HL-60/S4 treated with phorbol 12-myristate 13-acetate at 8.2 ng/mL for 4 days and 3 days (cell line): ENCODE measurements around the gene MICU1.

Source experiments
- in situ Hi-C: fragments of 300-500 bp; cut with MboI; formaldehyde crosslinking; loops from 2 replicates; pipeline ENCODE4 v1.15.0; 2022; ENCODE audit warnings: low sequenced_read_pairs

Gene MICU1

DNA sequence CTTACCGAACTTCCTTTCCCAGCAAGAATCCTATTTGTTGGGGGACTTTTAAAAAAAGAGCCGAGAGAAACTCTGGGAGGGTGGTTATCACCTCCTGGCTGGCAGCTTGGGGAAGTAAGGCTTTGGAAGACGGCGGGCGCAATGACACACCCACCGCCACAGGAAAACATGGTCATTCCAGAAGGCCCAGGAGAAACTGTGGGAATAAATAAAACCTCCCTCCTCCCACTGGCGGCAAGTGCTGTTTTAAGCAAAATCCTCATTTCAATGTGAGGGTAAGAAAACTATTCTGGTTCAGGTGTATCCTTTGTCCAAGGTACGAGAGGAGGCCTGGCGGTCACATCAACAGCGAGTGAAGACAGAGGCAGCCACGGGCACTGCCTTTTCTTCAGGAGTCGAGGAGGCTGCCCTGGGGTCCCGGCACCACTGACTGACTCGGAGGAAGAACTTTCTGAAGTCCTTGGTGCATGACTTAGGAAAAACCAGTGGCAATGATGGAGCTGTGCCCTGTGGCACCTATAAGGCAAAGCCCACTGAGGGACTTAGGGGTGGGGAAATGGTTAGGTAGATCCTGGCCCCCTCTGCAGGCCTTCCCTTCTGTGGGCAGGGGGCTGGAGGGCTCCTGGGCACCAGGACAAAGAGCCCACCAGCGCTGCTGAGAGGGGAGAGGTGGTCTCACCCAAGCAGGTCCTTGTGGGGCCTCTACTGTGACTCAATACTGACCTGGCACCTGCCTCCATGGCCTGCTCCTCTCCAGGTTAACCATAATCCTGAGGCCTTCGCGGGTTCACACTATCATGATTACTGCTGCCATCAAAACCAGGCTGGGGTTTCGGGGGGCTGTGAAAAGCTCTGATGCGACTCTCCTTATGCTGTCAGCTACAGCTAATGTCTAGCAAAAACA is 292.5 kb downstream of the MICU1 start:
- in situ Hi-C loops, result no loop called here

DNA sequence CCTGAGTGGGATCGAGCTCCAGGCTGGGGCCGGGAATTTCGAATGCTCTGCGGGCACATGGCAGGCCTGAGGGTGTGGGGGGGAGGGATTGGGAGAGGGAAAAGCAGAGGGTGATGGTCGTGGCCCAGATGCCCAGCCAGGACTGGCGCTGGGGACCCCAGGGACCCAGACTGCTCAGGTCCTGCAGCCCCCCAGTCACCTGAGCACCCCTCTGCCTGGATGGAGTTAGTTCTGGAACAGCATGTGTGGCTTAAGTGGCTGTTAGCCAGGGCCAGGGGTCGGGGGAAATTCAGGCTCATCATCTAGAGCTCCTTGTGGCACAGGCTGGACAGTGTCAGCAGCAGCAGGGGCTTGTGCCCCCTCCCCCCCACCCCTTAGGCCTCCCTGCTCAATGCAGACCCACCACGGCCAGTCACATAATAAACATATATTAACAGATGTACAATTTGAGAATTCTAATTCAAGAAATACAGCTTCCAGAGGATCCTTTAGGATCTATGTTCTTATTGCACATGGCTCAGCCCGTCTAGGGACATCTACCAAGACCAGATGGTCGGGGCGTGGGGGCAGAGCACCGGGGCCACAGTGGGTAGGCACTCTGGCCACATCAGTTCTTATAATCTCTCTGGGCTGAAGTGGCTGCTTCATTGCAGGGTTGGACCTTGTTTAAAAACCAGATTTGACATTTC is 293.3 kb downstream of the MICU1 start:
- in situ Hi-C loops, result no loop called here

DNA sequence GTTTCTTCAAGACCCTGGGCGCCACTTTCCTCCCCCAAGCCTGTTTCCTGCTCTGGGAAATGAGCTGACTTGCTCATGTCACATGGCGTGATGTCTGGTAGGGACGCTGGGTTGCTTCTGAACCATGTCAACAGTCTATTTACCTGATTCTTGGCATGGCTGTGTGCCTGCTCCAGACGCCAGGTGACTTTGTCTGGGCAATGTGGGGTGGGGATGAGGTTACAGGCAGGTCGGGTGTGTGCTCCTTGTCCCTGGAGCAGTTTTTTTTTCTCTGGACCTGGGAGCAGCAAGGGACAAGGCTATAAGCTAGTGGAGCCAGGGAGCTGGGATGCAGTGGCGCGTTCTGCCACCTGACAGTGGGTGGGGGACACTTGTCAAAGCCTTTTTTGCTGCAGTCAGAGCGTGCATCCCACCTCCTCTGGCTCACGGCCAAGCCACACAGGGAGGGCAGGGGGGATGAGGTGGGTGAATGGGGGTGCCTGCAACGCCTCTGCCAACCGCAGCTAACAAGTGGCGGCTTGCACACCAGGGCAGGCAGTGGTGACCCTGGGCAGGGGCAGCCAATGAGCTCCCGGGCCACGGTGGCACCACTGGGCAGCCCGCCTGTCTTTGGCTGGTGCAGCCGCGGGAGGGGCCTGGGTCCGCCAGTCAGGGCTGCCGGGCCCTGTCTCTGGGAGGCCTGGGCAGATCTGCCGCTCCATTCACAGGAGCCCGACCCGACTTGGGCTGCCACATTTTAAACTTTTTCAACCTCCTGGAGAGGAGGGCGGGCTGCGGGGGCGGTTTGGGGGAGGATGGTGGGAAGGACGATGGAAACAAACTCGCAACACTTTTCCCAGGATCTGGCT is 294.1 kb downstream of the MICU1 start:
- in situ Hi-C loops, result no loop called here

GRCh38 chr10:72330069-72330426 is 295.8 kb downstream of the MICU1 start:
- in situ Hi-C loops, result no loop called here

DNA sequence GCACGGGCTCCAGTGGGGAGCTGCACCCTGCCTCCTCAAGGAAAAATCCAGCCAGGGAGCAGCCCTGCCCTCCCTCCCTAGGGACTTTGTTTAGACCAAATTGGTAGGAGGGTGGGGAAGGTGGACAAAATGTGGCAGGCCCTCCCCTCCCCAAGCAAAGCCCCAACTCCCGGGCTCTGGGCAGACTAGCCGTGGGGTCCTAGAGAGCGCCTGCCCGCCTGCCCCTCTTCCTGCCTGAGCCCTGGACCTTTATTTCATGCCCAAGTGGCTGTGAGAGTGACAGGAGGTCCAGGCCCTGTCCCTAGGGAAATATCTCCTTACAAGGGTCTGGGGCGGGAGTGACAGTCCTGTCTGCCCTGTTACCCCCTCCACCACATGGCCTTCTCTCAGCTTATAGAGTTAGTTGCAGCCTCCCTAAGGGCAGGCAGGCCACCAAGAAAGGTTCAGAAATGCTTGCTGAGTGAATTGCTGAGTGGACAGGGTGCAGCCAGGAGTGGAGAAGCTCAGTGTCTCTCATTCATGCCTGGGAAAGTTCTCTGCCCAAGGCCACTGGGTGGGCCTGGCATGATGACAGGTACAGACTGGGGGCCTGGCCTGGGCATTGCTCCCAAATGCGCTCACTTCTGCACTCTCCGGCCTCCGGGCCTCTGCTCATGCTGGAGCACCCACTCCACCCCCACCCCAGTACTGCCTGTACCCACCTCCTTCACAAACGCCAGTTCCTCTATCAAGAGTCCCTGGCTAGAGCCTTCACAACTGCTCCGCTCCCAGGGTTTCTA is 296.4 kb downstream of the MICU1 start:
- in situ Hi-C loops, result loop anchor here (5.0 to 10.0 kb wide), 2 partner anchors 42 to 195 kb away; no protein-coding TSS in a partner anchor

DNA sequence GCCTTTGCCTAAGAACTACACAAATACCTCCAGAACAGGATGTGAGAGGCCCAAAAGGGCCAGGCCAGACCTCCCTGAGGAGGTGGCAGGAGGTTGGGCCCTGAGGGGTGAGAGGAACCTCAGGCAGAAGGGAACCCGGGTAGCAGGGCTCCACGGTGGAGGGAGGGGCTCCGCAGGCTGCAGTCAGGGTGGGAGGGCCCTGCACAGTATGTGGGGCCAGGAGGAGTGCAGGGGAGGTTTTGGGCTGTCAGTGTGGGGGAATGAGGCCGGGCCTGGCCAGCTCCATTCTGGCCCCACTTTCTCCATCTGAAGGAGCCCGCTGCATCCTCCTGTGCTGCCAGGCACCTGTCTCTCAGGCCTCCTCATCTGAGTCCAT is 297.1 kb downstream of the MICU1 start:
- in situ Hi-C loops, result loop anchor here (5.0 to 10.0 kb wide), 2 partner anchors 42 to 194 kb away; no protein-coding TSS in a partner anchor

DNA sequence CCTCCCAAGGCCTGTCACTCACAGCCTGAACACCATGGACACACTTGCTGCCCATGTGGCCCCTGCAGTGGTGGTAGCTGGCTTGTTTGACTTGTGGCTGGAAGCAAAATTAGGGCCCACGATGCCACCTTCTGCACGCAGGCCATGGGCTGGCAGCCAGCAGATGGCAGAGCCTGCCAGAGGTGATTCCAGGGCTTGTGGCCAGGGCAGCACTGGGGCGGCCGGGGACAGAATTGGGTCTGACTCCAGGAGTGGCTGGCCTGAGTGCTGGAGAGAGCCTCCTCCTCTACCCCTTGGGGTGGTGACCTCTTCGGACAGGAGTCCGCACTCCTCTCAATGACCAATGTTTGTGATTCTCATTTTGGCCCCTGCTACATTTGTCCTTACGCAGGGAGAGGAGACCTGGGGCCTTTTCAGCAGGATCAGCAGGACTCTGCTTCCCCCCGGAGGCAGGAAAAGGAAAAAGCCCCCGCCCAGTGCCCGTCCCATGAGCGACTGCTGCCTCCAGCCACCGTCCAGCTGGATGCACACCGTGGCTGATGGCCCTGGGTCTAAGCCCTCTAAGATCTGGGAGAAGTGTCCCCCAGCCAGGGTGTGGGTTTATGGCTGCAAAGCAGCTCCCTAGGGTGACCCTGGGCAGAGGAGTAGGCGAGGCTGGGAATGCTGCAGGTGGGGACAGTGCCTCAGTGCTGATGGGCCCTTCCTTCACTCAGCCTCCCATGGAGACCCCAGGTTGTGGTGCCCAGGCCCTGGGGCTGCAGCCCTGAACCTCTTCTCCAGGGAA is 297.6 kb downstream of the MICU1 start:
- in situ Hi-C loops, result loop anchor here (5.0 to 10.0 kb wide), 2 partner anchors 41 to 193 kb away; no protein-coding TSS in a partner anchor

GRCh38 chr10:72326665-72327603 is 298.9 kb downstream of the MICU1 start:
- in situ Hi-C loops, result loop anchor here (5.0 to 10.0 kb wide), 2 partner anchors 40 to 192 kb away; no protein-coding TSS in a partner anchor

DNA sequence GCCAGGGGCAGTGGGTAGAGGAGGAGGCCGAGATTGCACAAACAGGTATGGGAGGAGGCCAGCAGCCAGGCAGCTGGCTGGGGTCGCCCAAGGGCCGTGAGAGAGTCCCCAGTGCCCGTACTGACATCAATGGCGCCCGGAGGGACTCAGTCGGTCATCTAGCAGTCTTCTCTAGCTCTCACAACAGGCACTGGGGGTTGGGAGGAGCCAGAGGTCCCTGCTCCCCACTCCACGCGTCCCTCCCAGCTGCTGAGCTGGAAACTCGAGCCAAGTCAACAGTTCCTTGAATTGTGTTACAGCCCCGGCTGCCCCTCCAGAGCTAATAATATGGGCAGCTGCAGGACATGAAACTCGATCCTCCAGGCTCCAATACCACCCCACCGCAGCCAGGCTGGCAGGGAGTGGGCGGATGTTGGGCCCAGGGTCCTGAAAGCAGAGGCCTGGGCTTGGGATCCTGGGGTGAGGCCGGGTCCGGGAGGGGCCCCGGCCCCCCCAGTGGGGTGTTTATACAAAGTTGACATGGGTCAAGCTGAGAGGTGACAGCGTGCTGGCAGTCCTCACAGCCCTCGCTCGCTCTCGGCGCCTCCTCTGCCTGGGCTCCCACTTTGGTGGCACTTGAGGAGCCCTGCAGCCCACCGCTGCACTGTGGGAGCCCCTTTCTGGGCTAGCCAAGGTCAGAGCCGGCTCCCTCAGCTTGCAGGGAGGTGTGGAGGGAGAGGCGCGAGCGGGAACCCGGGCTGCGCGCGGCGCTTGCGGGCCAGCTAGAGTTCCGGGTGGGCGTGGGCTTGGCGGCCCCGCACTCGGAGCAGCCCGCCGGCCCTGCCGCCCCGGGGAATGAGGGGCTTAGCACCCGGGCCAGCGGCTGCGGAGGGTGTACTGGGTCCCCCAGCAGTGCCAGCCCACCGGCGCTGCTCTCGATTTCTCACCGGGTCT is 300.4 kb downstream of the MICU1 start:
- in situ Hi-C loops, result loop anchor here (5.0 to 10.0 kb wide), 2 partner anchors 38 to 191 kb away; no protein-coding TSS in a partner anchor

- in situ Hi-C loops, result loop anchor here (10.0 kb wide), 1 partner anchor 189 kb away; no protein-coding TSS in a partner anchor
Observed at GRCh38 chr10:72323771-72324191, 302.1 kb downstream of the MICU1 start.

- in situ Hi-C loops, result loop anchor here (10.0 kb wide), 1 partner anchor 188 kb away; no protein-coding TSS in a partner anchor
Observed at GRCh38 chr10:72323108-72323749, 302.6 kb downstream of the MICU1 start.

GRCh38 chr10:72322280-72323058 is 303.4 kb downstream of the MICU1 start:
- in situ Hi-C loops, result loop anchor here (10.0 kb wide), 1 partner anchor 188 kb away; no protein-coding TSS in a partner anchor

GRCh38 chr10:72322030-72322279 is 303.9 kb downstream of the MICU1 start:
- in situ Hi-C loops, result loop anchor here (10.0 kb wide), 1 partner anchor 187 kb away; no protein-coding TSS in a partner anchor

DNA sequence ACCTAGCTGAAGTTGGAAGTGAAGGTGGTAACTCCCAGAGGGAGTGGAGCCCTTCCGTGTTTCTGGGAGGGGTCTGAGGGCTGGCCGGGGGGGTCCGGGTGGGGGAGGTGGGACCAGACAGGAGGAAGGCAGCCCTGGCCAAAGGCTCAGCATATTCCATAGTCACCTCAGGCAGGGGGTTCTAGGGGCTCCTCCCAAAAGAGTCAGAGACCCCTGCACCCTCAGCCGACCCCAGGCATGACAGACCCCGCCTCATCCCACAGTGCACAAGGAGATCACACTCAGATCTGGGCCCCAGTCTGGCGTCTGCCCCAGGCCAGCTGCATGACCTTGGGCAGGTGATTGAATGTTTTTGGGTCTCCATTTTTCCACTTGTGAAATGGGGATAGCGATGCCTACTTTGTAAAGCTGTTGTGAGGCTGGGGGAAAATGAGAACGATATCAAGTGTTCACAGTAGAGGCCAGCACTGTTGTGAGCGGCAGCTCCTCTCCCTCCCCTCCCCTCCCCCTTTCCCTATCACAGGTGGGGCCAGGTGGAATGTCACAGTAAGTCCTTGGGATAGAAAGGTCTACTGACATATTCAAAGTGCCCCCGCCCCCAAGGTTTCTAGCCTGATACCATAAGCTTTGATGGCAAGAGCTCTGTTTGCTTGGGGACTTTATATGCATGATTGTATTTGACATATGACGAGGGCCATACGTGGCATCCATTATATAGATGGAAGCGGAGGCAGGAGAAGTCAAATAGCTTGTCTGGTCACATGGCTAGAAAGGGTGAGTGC is 304.4 kb downstream of the MICU1 start:
- in situ Hi-C loops, result loop anchor here (10.0 kb wide), 1 partner anchor 187 kb away; no protein-coding TSS in a partner anchor

GRCh38 chr10:72320676-72321247 is 305.1 kb downstream of the MICU1 start:
- in situ Hi-C loops, result loop anchor here (10.0 kb wide), 1 partner anchor 186 kb away; no protein-coding TSS in a partner anchor
